Fibroblast of lung (primary cell): Measurements from ENCODE around the gene CACNB1.

Source experiments
- CTCF ChIP-seq, 2 donors: IDR thresholded peaks in 1 of 2; conservative IDR thresholded peaks in 1 of 2; 1 replicate in 1 of 2; 2 replicates in 1 of 2; pipeline ENCODE4 v1.5.1; 2011 to 2012; ENCODE audit warnings: low read length in 2 of 2, control low read depth in 1 of 2, inconsistent platforms in 1 of 2, low read depth in 1 of 2, mild to moderate bottlenecking in 1 of 2
- EZH2 ChIP-seq: IDR thresholded peaks from 2 replicates; pipeline ENCODE4 v1.5.1; 2012; ENCODE audit warnings: low read length, control low read depth, mild to moderate bottlenecking; ENCODE audit errors: missing control alignments

GRCh38 chr17:39244016-39244599 is 46.6 kb upstream of the CACNB1 start:
- no peak for TF ChIP-seq CTCF (conservative IDR thresholded peaks at IDR 0.05 in 1 of 2, IDR thresholded peaks at IDR 0.05 in 1 of 2; ENCODE audit: low read depth in 1 of 2, low read length in 2 of 2)
- TF ChIP-seq EZH2 = no peak
